Left cardiac atrium (tissue), 4 donors: ENCODE results near the gene KIF1C. TPM values are rescaled to one million over a fixed set of nuclear protein-coding genes. Genes with fewer than 3 reads are reported as not detected.

ENCODE experiments used
- ATAC-seq, 2 donors: fragments of 200-7000 bp; cut with Tn5 transposase; one replicate each; pipeline ENCODE4 v1.9.1; 2020; ENCODE audit warnings: mild to moderate bottlenecking in 2 of 2, moderate library complexity in 2 of 2
- DNase-seq: peaks from one replicate; pipeline ENCODE4 v3.0.0-alpha.2; 2020
- intact Hi-C, 2 donors: fragments of 100-400 bp; cut with DNase I; formaldehyde crosslinking; loops; one replicate each; pipeline versions ENCODE4 v1.14.1 to v1.15.1; 2022 to 2023
- total RNA-seq, 2 donors: library from RNA; stranded (reverse); fragmentation: NEBNext Ultra II Directional; extraction: Animal tissue kit (Norgen Biotek cat#: 25700); gene quantifications; one replicate each; pipeline ENCODE4 v1.2.1, GENCODE V29; 2021
- donor health status: DM: no; HTN: yes; CAD: no.
- donor health status: DM: no; HTN: yes; CAD: no; lungs with severe emphysema.
- donor health status: DM: yes; HTN: yes; CAD: no.
- donor health status: Dilated cardiomyopathy.

Gene KIF1C
- total RNA-seq, 2 donors from 2014 or later = 405 to 447 TPM

- intact Hi-C loops = loop anchor here in 1 of 2 donors (2.0 kb wide), 1 partner anchor 17 kb away; the partner anchor contains the start of gene ENO3
- ATAC-seq (peak; percentile 82 to 84), DNase-seq (peak; percentile 94)
These were observed 29.9 kb upstream of the KIF1C start, which contains the start of gene SPAG7 for GRCh38 chr17:4967539-4968485. TSS of gene SPAG7 (minus strand) at chr17:4967817. CDS start at chr17:4967804, 13 bp downstream.

DNA sequence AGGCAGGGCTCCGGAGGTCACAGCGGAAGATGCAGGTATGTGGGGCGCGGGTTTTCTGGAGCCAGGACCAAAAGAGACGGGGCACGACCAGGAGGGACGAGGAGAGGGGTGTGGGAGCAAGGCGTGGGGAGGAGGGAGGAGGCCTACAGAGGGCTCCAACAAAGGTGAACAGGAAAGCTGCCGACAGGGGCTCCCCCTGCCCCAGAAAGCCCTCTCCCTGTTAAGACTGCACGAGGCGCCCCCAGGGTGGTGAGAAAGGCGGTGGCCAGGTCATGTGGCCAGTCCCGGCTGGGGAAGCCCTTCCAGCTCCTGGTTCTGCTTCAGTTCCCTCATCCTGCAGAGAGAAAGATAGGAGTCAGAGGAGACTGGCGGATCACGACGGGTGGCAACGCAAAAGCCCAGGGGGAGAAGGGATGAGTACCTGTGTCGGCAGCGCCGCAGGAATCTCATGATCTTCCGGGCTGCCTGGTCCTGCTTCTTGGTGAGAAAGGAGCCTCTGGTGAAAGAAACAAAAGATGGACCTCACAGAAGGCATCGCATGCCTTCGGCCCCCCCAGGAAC is 29.2 kb upstream of the KIF1C start:
- DNase-seq = no peak
- no peak for ATAC-seq
- intact Hi-C loops = no loop called here

GRCh38 chr17:4969047-4969550 is 28.7 kb upstream of the KIF1C start:
- DNase-seq = no peak
- no peak for ATAC-seq
- intact Hi-C loops = no loop called here

DNA sequence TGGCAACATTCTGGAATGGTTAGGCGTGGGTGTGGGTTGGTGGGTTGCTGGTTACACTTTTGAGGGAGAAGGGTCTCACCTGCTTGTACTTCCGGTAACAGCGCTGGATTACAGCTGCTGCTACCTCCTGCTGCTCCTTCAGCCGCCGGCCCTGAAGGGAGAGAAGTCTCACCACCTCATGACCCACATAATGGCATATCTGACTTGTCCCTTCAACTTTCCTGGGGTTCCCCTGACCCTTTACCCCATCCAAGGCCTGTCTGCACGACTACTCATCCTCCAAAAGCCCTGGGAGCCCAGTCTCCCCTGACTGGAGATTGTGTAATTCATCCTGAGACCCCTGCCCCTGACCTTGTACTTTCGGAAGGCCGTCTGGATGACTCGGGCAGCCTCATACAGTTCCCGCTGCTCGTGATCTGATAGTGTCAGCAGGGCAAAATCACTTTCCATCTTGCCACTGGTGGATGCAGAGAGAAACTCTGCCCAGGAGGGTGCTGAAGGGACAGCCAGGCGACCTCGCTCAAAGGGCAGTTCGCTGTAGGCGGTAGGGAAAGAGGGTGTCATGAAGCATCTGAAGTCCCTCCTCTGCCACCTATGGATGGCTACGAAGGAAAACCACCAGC is 28.1 kb upstream of the KIF1C start:
- ATAC-seq = no peak
- no peak for DNase-seq
- intact Hi-C loops = no loop called here

GRCh38 chr17:4970273-4970672 is 27.5 kb upstream of the KIF1C start:
- ATAC-seq (no peak), DNase-seq (no peak)
- intact Hi-C loops = no loop called here

- intact Hi-C loops = no loop called here
- no peak for DNase-seq
- ATAC-seq = no peak
These were observed 25.9 kb upstream of the KIF1C start for GRCh38 chr17:4971826-4972225.

DNA sequence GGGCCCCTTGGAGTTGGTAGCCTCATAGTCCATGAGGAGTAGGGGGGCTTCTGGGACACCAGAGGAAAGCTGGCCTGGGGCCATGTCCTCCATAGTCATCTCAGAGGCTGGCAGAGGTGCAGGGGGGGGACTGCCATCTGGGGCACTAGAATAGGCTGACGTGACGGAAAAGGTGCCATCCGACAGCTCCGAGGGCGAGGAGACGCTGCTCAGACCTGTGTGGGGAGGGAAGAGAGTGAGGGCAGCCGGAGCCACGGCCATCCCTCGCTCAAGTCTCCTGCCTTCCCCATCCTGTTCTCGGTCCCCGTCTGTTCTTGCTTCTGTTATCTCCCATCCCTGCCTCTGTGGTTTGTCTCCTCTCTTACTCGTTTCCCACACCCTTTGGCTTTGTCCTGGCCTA is 25.4 kb upstream of the KIF1C start:
- DNase-seq = no peak
- ATAC-seq = no peak
- intact Hi-C loops = no loop called here

GRCh38 chr17:4972752-4973151 is 25.0 kb upstream of the KIF1C start:
- DNase-seq (no peak), ATAC-seq (no peak)
- intact Hi-C loops = no loop called here

DNA sequence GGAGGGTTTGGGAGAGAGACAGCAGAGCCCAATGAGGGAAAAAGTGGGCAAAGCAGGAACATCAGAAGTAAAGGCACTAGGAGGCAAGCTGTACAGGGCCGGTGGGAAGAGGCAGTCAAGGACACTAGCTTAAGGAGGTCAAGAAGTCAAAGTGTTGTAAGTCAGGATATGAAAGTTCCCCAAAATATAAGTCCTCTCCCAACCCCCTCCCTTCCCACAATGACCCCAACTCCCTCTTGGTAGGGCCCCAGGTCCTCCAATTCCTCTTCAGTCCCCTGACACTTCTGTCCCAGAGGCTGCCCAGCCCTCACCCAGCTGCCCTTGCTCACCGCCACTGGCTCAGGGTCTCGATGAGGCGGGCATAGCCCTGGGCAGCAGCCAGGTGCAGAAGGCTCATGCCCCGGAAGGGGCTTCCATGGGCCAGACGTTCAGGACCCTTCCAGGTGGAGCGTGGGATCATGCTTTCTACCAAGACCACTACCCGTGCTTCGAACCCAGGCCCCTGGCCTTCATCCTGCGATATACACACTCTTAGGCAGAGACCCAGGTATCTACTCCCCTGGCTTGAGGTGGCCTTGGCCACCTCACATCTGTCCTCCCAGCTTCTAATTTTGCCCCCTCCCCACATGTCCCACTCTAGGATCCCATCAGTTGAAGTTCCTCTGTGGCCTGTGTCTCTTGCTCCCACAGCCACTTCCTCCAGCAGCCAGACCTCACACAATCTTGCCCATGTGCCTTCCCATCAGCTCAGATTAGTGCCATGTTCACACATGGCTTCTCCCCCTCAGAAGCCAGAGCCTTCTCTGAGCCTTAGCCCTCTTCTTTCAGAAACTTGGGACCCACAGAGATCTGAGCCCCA is 24.3 kb upstream of the KIF1C start:
- no peak for DNase-seq
- ATAC-seq = no peak
- intact Hi-C loops = no loop called here

GRCh38 chr17:4974115-4974670 is 23.6 kb upstream of the KIF1C start:
- ATAC-seq = peak; percentile 61 to 65
- DNase-seq = peak; percentile 65
- intact Hi-C loops = no loop called here

- no peak for ATAC-seq
- no peak for DNase-seq
- intact Hi-C loops = loop anchor here in 1 of 2 donors (5.0 kb wide), 1 partner anchor 84 kb away; no protein-coding TSS in a partner anchor
These were observed 19.0 kb upstream of the KIF1C start for GRCh38 chr17:4978726-4979125.

GRCh38 chr17:4980644-4981216 is 17.0 kb upstream of the KIF1C start:
- no peak for DNase-seq
- intact Hi-C loops = loop anchor here (5.0 to 10.0 kb wide), 2 partner anchors 76 to 82 kb away; partner anchors contain the start of gene CHRNE (in 1 of the 2)
- peak; percentile 45 to 67 for ATAC-seq

GRCh38 chr17:4982305-4982704 is 15.4 kb upstream of the KIF1C start:
- intact Hi-C loops = loop anchor here (5.0 to 10.0 kb wide), 2 partner anchors 78 to 80 kb away; partner anchors contain the start of gene CHRNE (in 1 of the 2)
- DNase-seq (no peak), ATAC-seq (no peak)

DNA sequence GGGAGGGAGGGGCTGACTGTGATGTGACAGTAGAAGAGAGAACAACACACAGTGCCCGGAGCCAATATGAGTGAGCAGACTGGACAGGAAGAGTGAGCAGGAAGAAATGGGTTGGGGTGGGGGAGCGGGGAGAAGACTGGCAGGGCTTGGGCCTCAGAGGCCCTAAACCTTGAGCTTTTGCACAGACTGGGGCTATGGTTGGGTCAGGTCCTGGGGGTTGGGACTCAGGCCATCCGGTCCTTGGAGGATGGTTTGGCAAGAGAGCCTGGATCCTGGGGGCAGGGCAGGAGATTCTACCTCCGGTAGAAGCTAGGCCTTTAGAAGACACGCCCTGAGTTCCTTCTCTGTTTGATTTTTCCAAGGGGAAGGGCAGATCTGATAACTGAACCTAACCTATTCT is 11.3 kb upstream of the KIF1C start:
- intact Hi-C loops = loop anchor here (5.0 to 10.0 kb wide), 2 partner anchors 79 to 82 kb away; partner anchors contain the start of gene CHRNE (in 1 of the 2)
- ATAC-seq (peak in 1 of 2 donors; percentile 4), DNase-seq (no peak)

DNA sequence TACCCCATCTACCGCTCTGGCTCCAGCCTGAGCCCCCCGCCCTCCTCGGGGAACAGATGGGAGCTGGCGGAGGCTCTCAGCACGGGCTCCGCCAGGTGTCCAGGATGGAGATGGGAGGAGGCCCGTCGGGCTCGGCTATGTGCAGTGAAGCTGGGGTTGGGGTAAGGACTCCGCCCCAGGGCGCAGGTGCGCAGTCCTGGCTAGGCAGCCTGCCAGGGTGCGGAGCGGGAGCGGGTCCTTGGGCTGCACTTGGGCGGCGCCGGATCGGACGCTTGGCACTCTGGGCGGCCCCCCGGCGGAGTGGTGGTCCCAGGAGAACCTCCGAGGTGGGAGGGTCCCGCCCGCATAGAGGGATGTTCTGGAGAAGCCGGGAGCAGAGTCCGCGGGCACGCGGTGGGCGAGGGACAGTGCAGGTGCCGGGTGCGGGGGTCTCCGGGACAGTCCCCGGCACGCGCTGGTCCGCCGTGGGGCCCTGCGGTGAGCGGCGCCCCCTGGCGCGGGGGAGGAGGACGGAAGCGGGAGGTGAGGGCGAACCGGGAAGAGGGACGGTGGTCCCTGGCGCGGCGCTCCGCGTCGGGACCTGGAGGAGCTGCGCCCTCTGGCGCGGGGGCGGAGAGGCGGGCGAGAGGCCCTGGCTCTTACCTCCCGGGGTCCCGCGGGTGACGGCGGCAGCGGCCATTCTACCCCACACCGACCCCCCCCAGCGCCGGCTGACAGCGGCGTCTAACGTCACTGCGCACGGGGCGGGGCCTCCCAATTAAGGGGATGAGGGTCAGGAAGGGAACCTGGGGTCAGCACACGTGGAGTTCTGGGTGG is 10.6 kb upstream of the KIF1C start, which contains the start of gene CAMTA2:
Gene CAMTA2, minus strand, starts transcription at position 725 of the 816 bp plus-strand sequence. CDS start 1,453 bp downstream, outside the sequence.
- intact Hi-C loops = loop anchor here (5.0 to 10.0 kb wide), 2 partner anchors 80 to 82 kb away; partner anchors contain the start of gene CHRNE (in 1 of the 2)
- ATAC-seq = peak; percentile 96 to 97
- DNase-seq = peak; percentile 96

GRCh38 chr17:4987767-4988567 is 9.8 kb upstream of the KIF1C start:
- ATAC-seq = peak; percentile 10 to 22
- DNase-seq = no peak
- intact Hi-C loops = loop anchor here (5.0 to 10.0 kb wide), 2 partner anchors 81 to 83 kb away; partner anchors contain the start of gene CHRNE (in 1 of the 2)
